Prostate gland (tissue), 2 donors: ENCODE measurements around the gene CPNE2.

Source experiments
- POLR2A ChIP-seq: fragments of 450-650 bp; IDR thresholded peaks from one replicate; pipeline ENCODE4 v1.6.1; 2016; ENCODE audit warnings: antibody characterized with exemption, mild to moderate bottlenecking
- TF ChIP-seq, protein P1 (sequence below), 4 experiments: fragments of 200-600 bp in 2 of 4; fragments of 450-650 bp in 2 of 4; sonication (generic) in 2 of 4; IDR thresholded peaks; 1 replicate in 3 of 4; 2 replicates in 1 of 4; pipeline ENCODE4 v1.5.1; 2016 to 2019; ENCODE audit warnings: antibody characterized with exemption in 4 of 4, mild to moderate bottlenecking in 2 of 4, moderate library complexity in 2 of 4

DNA sequence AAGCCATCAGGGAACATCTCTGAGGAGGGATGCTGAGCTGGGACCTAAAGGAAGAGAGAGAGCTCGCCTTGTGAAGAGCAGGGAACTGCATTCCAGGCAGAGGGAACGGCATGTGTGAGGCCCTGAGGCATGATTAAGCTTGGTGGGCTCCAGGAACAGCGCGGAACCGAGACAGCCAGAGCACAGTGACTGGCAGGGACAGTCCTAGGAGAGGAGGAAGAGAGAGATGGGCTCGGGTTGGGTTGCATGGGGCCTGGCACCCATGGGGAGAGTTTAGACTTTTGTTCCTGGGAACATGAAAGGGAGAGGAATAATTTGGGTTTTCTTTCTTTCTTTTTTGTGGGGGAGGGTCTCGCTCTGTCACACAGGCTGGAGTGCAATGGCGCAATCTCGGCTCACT, 39.2 kb upstream of the CPNE2 start:
- no peak for TF ChIP-seq POLR2A
- TF ChIP-seq, protein P1, sequence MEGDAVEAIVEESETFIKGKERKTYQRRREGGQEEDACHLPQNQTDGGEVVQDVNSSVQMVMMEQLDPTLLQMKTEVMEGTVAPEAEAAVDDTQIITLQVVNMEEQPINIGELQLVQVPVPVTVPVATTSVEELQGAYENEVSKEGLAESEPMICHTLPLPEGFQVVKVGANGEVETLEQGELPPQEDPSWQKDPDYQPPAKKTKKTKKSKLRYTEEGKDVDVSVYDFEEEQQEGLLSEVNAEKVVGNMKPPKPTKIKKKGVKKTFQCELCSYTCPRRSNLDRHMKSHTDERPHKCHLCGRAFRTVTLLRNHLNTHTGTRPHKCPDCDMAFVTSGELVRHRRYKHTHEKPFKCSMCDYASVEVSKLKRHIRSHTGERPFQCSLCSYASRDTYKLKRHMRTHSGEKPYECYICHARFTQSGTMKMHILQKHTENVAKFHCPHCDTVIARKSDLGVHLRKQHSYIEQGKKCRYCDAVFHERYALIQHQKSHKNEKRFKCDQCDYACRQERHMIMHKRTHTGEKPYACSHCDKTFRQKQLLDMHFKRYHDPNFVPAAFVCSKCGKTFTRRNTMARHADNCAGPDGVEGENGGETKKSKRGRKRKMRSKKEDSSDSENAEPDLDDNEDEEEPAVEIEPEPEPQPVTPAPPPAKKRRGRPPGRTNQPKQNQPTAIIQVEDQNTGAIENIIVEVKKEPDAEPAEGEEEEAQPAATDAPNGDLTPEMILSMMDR (IDR thresholded peaks at IDR 0.05), result no peak
